HG03442 (cell line): ENCODE data around the gene PRSS38.

ENCODE experiments used
- ATAC-seq: cut with Tn5 transposase; IDR thresholded peaks from one replicate; pipeline ENCODE4 v1.9.1; 2021; ENCODE audit warnings: mild to moderate bottlenecking, moderate library complexity; ENCODE audit not compliant: unreplicated experiment

The PRSS38 gene

DNA sequence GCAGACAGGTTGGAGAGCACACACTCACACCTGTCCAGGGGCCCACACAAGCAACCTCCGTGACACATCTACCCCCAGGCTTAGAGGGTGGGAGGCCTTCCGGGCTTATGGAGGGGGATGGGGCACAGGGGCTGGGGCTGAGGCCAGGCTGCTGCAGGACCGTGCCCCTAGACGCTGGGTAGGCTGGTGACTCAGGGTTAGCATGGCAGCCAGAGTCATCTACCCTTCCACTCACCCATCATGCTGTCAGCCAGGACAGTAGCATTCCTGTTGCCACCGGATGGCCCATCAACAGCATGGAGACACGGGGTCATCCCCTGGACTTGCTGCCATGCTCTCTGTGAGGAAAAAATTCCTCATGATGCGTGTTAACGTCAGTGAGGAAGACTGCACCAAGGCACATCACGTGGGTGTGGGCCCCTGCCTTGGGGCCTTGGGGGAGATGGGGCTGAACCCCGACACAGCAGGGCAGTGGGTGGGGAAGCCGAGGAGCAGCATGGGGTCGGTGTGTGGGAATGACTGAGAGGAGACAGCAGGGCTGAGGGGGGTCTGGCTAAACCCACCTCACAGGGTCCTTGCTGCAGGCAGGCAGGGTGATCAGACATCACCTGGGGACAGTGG lies 79.5 kb downstream of the PRSS38 start:
- no peak for ATAC-seq
